GM12878 (cell line): ENCODE results near the gene PDIA5. TPM values are rescaled to one million over a fixed set of nuclear protein-coding genes. Genes with fewer than 3 reads are reported as not detected.

Experiments
- ATAC-seq: fragments of 200-7000 bp; cut with Tn5 transposase; 3 replicates; pipeline ENCODE4 v1.9.1; 2020; ENCODE audit warnings: mild to moderate bottlenecking, moderate library complexity
- BruUV-seq: library from RNA; stranded (reverse); fragments of 400-500 nt; replicated peaks from 2 replicates; lab custom pipeline; 2021; lab: Mats Ljungman, UMichigan
- CTCF ChIA-PET: fragments of 300-600 bp; sonication (Branson Sonifier 250); formaldehyde crosslinking; extraction: SDS; loops from one replicate; lab custom pipeline; 2021; ENCODE audit warnings: inconsistent platforms; lab: Yijun Ruan, JAX
- POLR2A ChIA-PET: fragments of 350-600 bp; formaldehyde crosslinking; extraction: SDS; loops from one replicate; lab custom pipeline; 2021; ENCODE audit warnings: inconsistent platforms; lab: Charles Lee
- RAD21 ChIA-PET: fragments of 300-600 bp; sonication (Branson Sonifier 250); formaldehyde crosslinking; loops from one replicate; lab custom pipeline; 2023; ENCODE audit warnings: antibody characterized with exemption; ENCODE audit not compliant: unreplicated experiment; lab: Charles Lee
- SMC1A ChIA-PET: fragments of 300-600 bp; sonication (Branson Sonifier 250); formaldehyde crosslinking; loops from one replicate; lab custom pipeline; 2023; ENCODE audit not compliant: unreplicated experiment, uncharacterized antibody; lab: Charles Lee
- DNase-seq: peaks from one replicate; pipeline ENCODE4 v3.0.0-alpha.2; 2011; ENCODE audit warnings: low read depth, low spot score
- FAIRE-seq: peaks from 3 replicates; lab custom pipeline; 2011; peaks lifted over from hg19 to GRCh38; lab: Jason Lieb, UNC
- H2AFZ ChIP-seq: 2 replicates; pipeline ENCODE4 v1.6.0; 2011; ENCODE audit warnings: low read depth, low read length, control low read depth; ENCODE audit not compliant: control insufficient read depth
- H3K27ac ChIP-seq: 2 replicates; pipeline ENCODE4 v1.5.1; 2011; ENCODE audit warnings: control low read depth; ENCODE audit not compliant: control insufficient read depth, insufficient read depth
- H3K27me3 ChIP-seq, 2 experiments: replicated peaks in 1 of 2; 2 replicates each; pipeline versions ENCODE4 v1.6.0 to v1.6.1; 2011; ENCODE audit warnings: low read length in 1 of 2; ENCODE audit not compliant: control insufficient read depth in 2 of 2, insufficient read depth in 2 of 2
- H3K36me3 ChIP-seq, 2 experiments: 2 replicates each; pipeline ENCODE4 v1.5.1; 2011; ENCODE audit warnings: low read length in 1 of 2; ENCODE audit not compliant: control insufficient read depth in 2 of 2, insufficient read depth in 2 of 2
- H3K4me1 ChIP-seq: 2 replicates; pipeline ENCODE4 v1.6.1; 2011; ENCODE audit warnings: mild to moderate bottlenecking, low read length, moderate library complexity, mixed read lengths; ENCODE audit not compliant: control insufficient read depth, insufficient read depth
- H3K4me2 ChIP-seq: 2 replicates; pipeline ENCODE4 v1.6.0; 2011; ENCODE audit warnings: control low read depth; ENCODE audit not compliant: control insufficient read depth, insufficient read depth
- H3K4me3 ChIP-seq: fragments of 200-600 bp; sonication (generic); 2 replicates; pipeline ENCODE4 v1.5.1; 2016
- H3K79me2 ChIP-seq: 2 replicates; pipeline ENCODE4 v1.6.0; 2011; ENCODE audit warnings: low read length; ENCODE audit not compliant: control insufficient read depth, insufficient read depth
- H3K9ac ChIP-seq: 2 replicates; pipeline ENCODE4 v1.8.0; 2011; ENCODE audit warnings: low read length, control low read depth, mixed read lengths; ENCODE audit not compliant: control insufficient read depth, insufficient read depth
- H3K9me3 ChIP-seq: replicated peaks from 3 replicates; pipeline ENCODE4 v1.5.1; 2011; ENCODE audit warnings: mild to moderate bottlenecking, low read length; ENCODE audit not compliant: control insufficient read depth, insufficient read depth
- H4K20me1 ChIP-seq: 2 replicates; pipeline ENCODE4 v1.6.0; 2011; ENCODE audit not compliant: control insufficient read depth, insufficient read depth
- IRF3 ChIP-seq: fragments of 450-650 bp; IDR thresholded peaks from 2 replicates; pipeline ENCODE4 v1.6.1; 2014; ENCODE audit warnings: mild to moderate bottlenecking
- PAX8 ChIP-seq: fragments of 450-650 bp; IDR thresholded peaks from 2 replicates; pipeline ENCODE4 v1.6.1; 2017; ENCODE audit warnings: mild to moderate bottlenecking, moderate library complexity
- PRDM15 ChIP-seq: fragments of 450-650 bp; formaldehyde crosslinking; IDR thresholded peaks from 2 replicates; pipeline ENCODE4 v1.4.0; 2020; ENCODE audit warnings: mild to moderate bottlenecking, moderate library complexity
- WRNIP1 ChIP-seq: IDR thresholded peaks from 2 replicates; pipeline ENCODE4 v1.6.1; 2011; ENCODE audit warnings: low read depth, low read length, improper control_type of control experiment, borderline replicate concordance
- WGBS: methylation state at CpG from one replicate; pipeline ENCODE4 v1.1.6; 2016; ENCODE audit warnings: low lambda C conversion rate; ENCODE audit not compliant: insufficient replicate concordance, insufficient coverage; ENCODE audit errors: missing lambda C conversion rate; 5-methylcytosine and 5-hydroxymethylcytosine counted together
- in situ Hi-C: fragments of 300-500 bp; cut with MboI; formaldehyde crosslinking; loops from 9 replicates; pipeline ENCODE4 v1.14.3; 2018; ENCODE audit warnings: mixed read lengths
- intact Hi-C: fragments of 100-400 bp; cut with micrococcal nuclease; formaldehyde crosslinking; loops from one replicate; pipeline ENCODE4 v1.14.2; 2022; ENCODE audit not compliant: unreplicated experiment
- polyA plus RNA-seq, 11 experiments: library from polyadenylated mRNA; depleted of rRNA in 4 of 11; unstranded in 6 of 11; stranded (reverse) in 5 of 11; fragments of >200 nt; fragmentation: Nextera tagmentation in 4 of 11; fragmentation: Illumina TruSeq in 1 of 11; extraction: Ambion mirVana in 4 of 11; extraction: Trizol in 1 of 11; gene quantifications; 1 replicate in 1 of 11; 2 replicates in 10 of 11; pipeline versions ENCODE4 v1.2.1 to v1.2.3, GENCODE V29; 2011 to 2016; ENCODE audit warnings: inconsistent platforms in 2 of 11, missing spikeins in 2 of 11, low read depth in 1 of 11
- total RNA-seq, 4 experiments: library from RNA; depleted of rRNA in 3 of 4; stranded (reverse); fragments of >200 nt in 3 of 4; fragmentation: Illumina TruSeq in 1 of 4; extraction: Trizol in 1 of 4; gene quantifications; 2 replicates each; pipeline versions ENCODE4 v1.2.1 to v1.2.3, GENCODE V29; 2013 to 2021

The PDIA5 gene
- total and polyA plus RNA-seq, 10 of the 15 experiments (the other 5 are each of a cell fraction or from before 2014, with no cell fraction given) = 4.1 to 24.8 (median 19.2) TPM

GRCh38 chr3:123046262-123047061 lies 20.4 kb upstream of the PDIA5 start:
- no peaks in the 10 kb centered on the region for H4K20me1 ChIP-seq
- POLR2A ChIA-PET = no interaction called here
- H3K4me2 ChIP-seq = no peak overlapping the region
- FAIRE-seq = no peak
- TF ChIP-seq WRNIP1 = no peak
- no peak for TF ChIP-seq IRF3
- TF ChIP-seq PRDM15 = no peak
- TF ChIP-seq PAX8 = no peak
- TF ChIP-seq, all 136 proteins: peak for 0
- Histone ChIP-seq H2AFZ (no peak overlapping the region), H3K36me3 (no peaks in the 10 kb centered on the region), H3K79me2 (no peaks in the 10 kb centered on the region), H3K27ac (no peak overlapping the region), H3K9ac (no peak overlapping the region), H3K4me1 (no peaks in the 10 kb centered on the region), H3K4me3 (no peak overlapping the region), H3K27me3 (no peaks in the 10 kb centered on the region; a peak in 3 of 4 replicates), H3K9me3 (no peaks in the 10 kb centered on the region)
- WGBS = 23% methylated on average over 10 of the region's 10 CpGs
- ChIA-PET CTCF (no interaction called here), RAD21 (no interaction called here), SMC1A (no interaction called here)
- intact Hi-C loops = no loop called here
- in situ Hi-C loops = no loop called here
- DNase-seq = no peak
- no peak for ATAC-seq
- BruUV-seq = no TSS peak
